HEK293 (cell line): ENCODE measurements around the gene CPNE4.

Experiments used
- CTCF ChIA-PET: fragments of 350-600 bp; formaldehyde crosslinking; extraction: SDS; loops from one replicate; lab custom pipeline; 2021; ENCODE audit warnings: antibody characterized with exemption; lab: Yijun Ruan, JAX
- POLR2A ChIA-PET: fragments of 300-600 bp; formaldehyde crosslinking; extraction: SDS; loops from one replicate; lab custom pipeline; 2020; ENCODE audit warnings: antibody characterized with exemption, inconsistent platforms; lab: Yijun Ruan, JAX
- H3K27ac ChIP-seq: fragments of 200-500 bp; sonication (Bioruptor generic); 2 replicates; pipeline ENCODE4 v1.5.1; 2014; ENCODE audit warnings: low read depth, low read length, control low read depth, inconsistent platforms; ENCODE audit errors: extremely low read depth
- H3K36me3 ChIP-seq, 2 experiments: fragments of 200-500 bp in 1 of 2; sonication (Bioruptor generic) in 1 of 2; 1 replicate in 1 of 2; 2 replicates in 1 of 2; pipeline ENCODE4 v1.5.1; 2014 to 2017; ENCODE audit warnings: inconsistent platforms in 2 of 2, low read length in 2 of 2; ENCODE audit not compliant: control insufficient read depth in 2 of 2, insufficient read depth in 1 of 2
- H3K4me1 ChIP-seq: fragments of 200-500 bp; sonication (Bioruptor generic); 2 replicates; pipeline ENCODE4 v1.5.1; 2014; ENCODE audit warnings: mild to moderate bottlenecking, low read length, inconsistent platforms; ENCODE audit not compliant: control insufficient read depth, insufficient read depth
- H3K4me3 ChIP-seq: 2 replicates; pipeline ENCODE4 v1.5.1; 2011; ENCODE audit warnings: low read depth, mild to moderate bottlenecking, control low read depth, low read length, moderate library complexity
- H3K9me3 ChIP-seq: fragments of 200-500 bp; sonication (Bioruptor generic); 2 replicates; pipeline ENCODE4 v1.5.1; 2014; ENCODE audit warnings: low read depth, low read length, inconsistent platforms; ENCODE audit not compliant: control insufficient read depth, insufficient read depth
- ATF2 ChIP-seq: fragments of 450-650 bp; formaldehyde crosslinking; IDR thresholded peaks from 2 replicates; pipeline ENCODE4 v1.5.1; 2016; ENCODE audit warnings: missing biosample characterization, missing genetic modification characterization, low read depth
- KLF10 ChIP-seq: fragments of 450-650 bp; IDR thresholded peaks from 2 replicates; pipeline ENCODE4 v1.5.1; 2018; ENCODE audit warnings: missing biosample characterization, mild to moderate bottlenecking, missing genetic modification characterization
- KLF7 ChIP-seq: fragments of 450-650 bp; formaldehyde crosslinking; IDR thresholded peaks from 2 replicates; pipeline ENCODE4 v1.5.1; 2016; ENCODE audit warnings: missing biosample characterization, missing genetic modification characterization, borderline replicate concordance
- SCRT2 ChIP-seq: fragments of 450-650 bp; formaldehyde crosslinking; IDR thresholded peaks from 2 replicates; pipeline ENCODE4 v1.5.1; 2016; ENCODE audit warnings: missing biosample characterization, missing genetic modification characterization
- YY2 ChIP-seq: fragments of 450-650 bp; formaldehyde crosslinking; IDR thresholded peaks from 2 replicates; pipeline ENCODE4 v1.5.1; 2016; ENCODE audit warnings: missing biosample characterization, missing genetic modification characterization
- ZBTB10 ChIP-seq: fragments of 450-650 bp; formaldehyde crosslinking; IDR thresholded peaks from 2 replicates; pipeline ENCODE4 v1.5.1; 2016; ENCODE audit warnings: missing biosample characterization, missing genetic modification characterization
- ZBTB20 ChIP-seq: fragments of 450-650 bp; formaldehyde crosslinking; IDR thresholded peaks from 2 replicates; pipeline ENCODE4 v1.5.1; 2016; ENCODE audit warnings: missing biosample characterization, missing genetic modification characterization
- ZFHX2 ChIP-seq: fragments of 450-650 bp; formaldehyde crosslinking; conservative IDR thresholded peaks from 2 replicates; pipeline ENCODE4 v1.5.1; 2016; ENCODE audit warnings: missing biosample characterization, missing genetic modification characterization
- ZNF2 ChIP-seq: fragments of 450-650 bp; formaldehyde crosslinking; IDR thresholded peaks from 2 replicates; pipeline ENCODE4 v1.5.1; 2016; ENCODE audit warnings: missing biosample characterization, missing genetic modification characterization
- ZNF214 ChIP-seq: fragments of 450-650 bp; formaldehyde crosslinking; IDR thresholded peaks from 2 replicates; pipeline ENCODE4 v1.5.1; 2017; ENCODE audit warnings: missing biosample characterization, mild to moderate bottlenecking, missing genetic modification characterization, borderline replicate concordance
- ZNF274 ChIP-seq, 2 experiments: fragments of 200-500 bp in 1 of 2; fragments of 450-650 bp in 1 of 2; sonication (Bioruptor generic) in 1 of 2; formaldehyde crosslinking in 1 of 2; IDR thresholded peaks; 2 replicates each; pipeline versions ENCODE4 v1.5.1 to v1.6.1; 2014 to 2016; ENCODE audit warnings: borderline replicate concordance in 1 of 2, inconsistent platforms in 1 of 2, low read length in 1 of 2, missing biosample characterization in 1 of 2, missing genetic modification characterization in 1 of 2
- ZNF292 ChIP-seq: fragments of 450-650 bp; formaldehyde crosslinking; IDR thresholded peaks from 2 replicates; pipeline ENCODE4 v1.5.1; 2016; ENCODE audit warnings: low read depth, missing biosample characterization, missing genetic modification characterization, borderline replicate concordance
- ZNF366 ChIP-seq: fragments of 450-650 bp; formaldehyde crosslinking; conservative IDR thresholded peaks from 2 replicates; pipeline ENCODE4 v1.5.1; 2016; ENCODE audit warnings: missing biosample characterization, missing genetic modification characterization
- ZNF391 ChIP-seq: fragments of 450-650 bp; formaldehyde crosslinking; IDR thresholded peaks from 2 replicates; pipeline ENCODE4 v1.5.1; 2016; ENCODE audit warnings: low read depth, missing biosample characterization, missing genetic modification characterization, borderline replicate concordance
- ZNF404 ChIP-seq: fragments of 450-650 bp; formaldehyde crosslinking; IDR thresholded peaks from 2 replicates; pipeline ENCODE4 v1.5.1; 2017; ENCODE audit warnings: missing biosample characterization, missing genetic modification characterization
- ZNF449 ChIP-seq: fragments of 450-650 bp; formaldehyde crosslinking; IDR thresholded peaks from 2 replicates; pipeline ENCODE4 v1.5.1; 2017; ENCODE audit warnings: missing biosample characterization, mild to moderate bottlenecking, missing genetic modification characterization, moderate library complexity
- ZNF473 ChIP-seq: fragments of 450-650 bp; formaldehyde crosslinking; IDR thresholded peaks from 2 replicates; pipeline ENCODE4 v1.5.1; 2017; ENCODE audit warnings: missing biosample characterization, missing genetic modification characterization
- ZNF510 ChIP-seq: fragments of 450-650 bp; formaldehyde crosslinking; IDR thresholded peaks from 2 replicates; pipeline ENCODE4 v1.5.1; 2018; ENCODE audit warnings: mild to moderate bottlenecking, missing genetic modification characterization, missing biosample characterization; ENCODE audit not compliant: insufficient replicate concordance
- ZNF513 ChIP-seq: fragments of 450-650 bp; IDR thresholded peaks from 2 replicates; pipeline ENCODE4 v1.5.1; 2018; ENCODE audit warnings: missing biosample characterization, missing genetic modification characterization
- ZNF548 ChIP-seq: fragments of 450-650 bp; formaldehyde crosslinking; IDR thresholded peaks from 2 replicates; pipeline ENCODE4 v1.5.1; 2016; ENCODE audit warnings: missing biosample characterization, missing genetic modification characterization
- ZNF623 ChIP-seq: fragments of 450-650 bp; formaldehyde crosslinking; IDR thresholded peaks from 2 replicates; pipeline ENCODE4 v1.5.1; 2016; ENCODE audit warnings: missing biosample characterization, missing genetic modification characterization
- ZNF639 ChIP-seq: fragments of 450-650 bp; formaldehyde crosslinking; IDR thresholded peaks from 2 replicates; pipeline ENCODE4 v1.5.1; 2016; ENCODE audit warnings: missing biosample characterization, missing genetic modification characterization
- ZSCAN16 ChIP-seq: fragments of 450-650 bp; formaldehyde crosslinking; IDR thresholded peaks from 2 replicates; pipeline ENCODE4 v1.5.1; 2016; ENCODE audit warnings: missing biosample characterization, missing genetic modification characterization
- ZSCAN18 ChIP-seq: fragments of 450-650 bp; formaldehyde crosslinking; IDR thresholded peaks from 2 replicates; pipeline ENCODE4 v1.5.1; 2016; ENCODE audit warnings: missing biosample characterization, missing genetic modification characterization

The CPNE4 gene

GRCh38 chr3:132034486-132035464 is at the start of gene CPNE4 (continued):
- TF ChIP-seq ZFHX2 (tag by site-specific recombination) (0 out of 2 replicates have a peak, but pooled peaks have one; percentile 12), ZNF2 (tag by site-specific recombination) (0 out of 2 replicates have a peak, but pooled peaks have one; percentile 30), ATF2 (tag by site-specific recombination) (no peak), KLF10 (tag by site-specific recombination) (peak; percentile 38; the same call in 1 of the 2 replicates), ZNF404 (no peak), ZBTB10 (no peak), ZNF366 (peak; percentile 79), YY2 (no peak), ZNF510 (tag by site-specific recombination) (no peak), KLF7 (no peak)

GRCh38 chr3:132083583-132084279 is 48.9 kb upstream of the CPNE4 start:
- no peak overlapping the region for H3K27ac ChIP-seq
- H3K9me3 ChIP-seq: no peaks in the 10 kb centered on the region
- CTCF ChIA-PET: interaction anchor here (1.7 kb wide), 1 partner anchor 49 kb away, joined by 5 read pairs; the partner anchor contains the start of gene CPNE4
- no peaks in the 10 kb centered on the region for H3K36me3 ChIP-seq
- no peaks in the 10 kb centered on the region for H3K4me1 ChIP-seq
- POLR2A ChIA-PET: no interaction called here
- H3K4me3 ChIP-seq: no peak overlapping the region
- TF ChIP-seq ZSCAN16 (tag by site-specific recombination) (no peak), ZNF449 (tag by site-specific recombination) (no peak), ZNF214 (tag by site-specific recombination) (no peak), ZNF274 (IDR thresholded peaks at IDR 0.05; ENCODE audit: low read length) (no peak), ZNF274 (tag by site-specific recombination; IDR thresholded peaks at IDR 0.05; ENCODE audit: borderline replicate concordance) (no peak), KLF10 (tag by site-specific recombination) (no peak), ZBTB20 (tag by site-specific recombination) (no peak), ZNF473 (tag by site-specific recombination) (no peak), ZNF548 (no peak), SCRT2 (tag by site-specific recombination) (no peak), ZNF391 (tag by site-specific recombination) (no peak), ZNF513 (tag by site-specific recombination) (no peak), ZNF292 (tag by site-specific recombination) (no peak), ZNF623 (no peak), ZNF639 (no peak), ZSCAN18 (tag by site-specific recombination) (no peak)
